ENCODE data around the gene CABLES2.

DNA sequence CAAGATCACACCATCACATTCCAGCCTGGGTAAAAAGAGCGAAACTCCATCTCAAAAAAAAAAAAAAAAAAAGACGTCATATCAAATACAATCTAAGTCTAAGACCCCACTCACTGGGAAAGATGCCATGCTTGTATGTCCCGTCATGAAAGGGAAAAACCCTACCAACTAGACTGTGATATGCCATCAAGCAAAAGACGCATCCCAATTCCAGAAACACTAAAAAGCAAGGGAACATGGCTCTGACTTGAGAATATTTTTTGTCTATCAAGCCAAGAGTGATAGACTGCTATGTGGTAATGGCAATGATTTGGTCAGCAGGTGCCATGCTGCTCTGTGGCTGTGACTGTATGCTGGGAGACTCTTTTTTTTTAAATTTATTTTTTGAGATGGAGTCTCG lies 63.0 kb downstream of the CABLES2 start:
- no peak for TF ChIP-seq CTCF (IDR thresholded peaks at IDR 0.05)
- TF ChIP-seq POLR2A (IDR thresholded peaks at IDR 0.05) = no peak
